BE2C (cell line): ENCODE data around the gene ABHD12.

ENCODE experiments used
- DNase-seq: peaks from one replicate; pipeline ENCODE4 v3.0.0-alpha.2; 2020
- H3K27me3 ChIP-seq: fragments of 250-450 bp; sonication (Bioruptor Pico); 2 replicates; pipeline ENCODE4 v1.5.1; 2020; ENCODE audit warnings: mild to moderate bottlenecking
- H3K36me3 ChIP-seq: fragments of 250-450 bp; sonication (Bioruptor Pico); 2 replicates; pipeline ENCODE4 v1.5.1; 2020; ENCODE audit warnings: mild to moderate bottlenecking
- H3K4me1 ChIP-seq: fragments of 250-450 bp; sonication (Bioruptor Pico); 2 replicates; pipeline ENCODE4 v1.5.1; 2020
- H3K4me3 ChIP-seq: 2 replicates; pipeline ENCODE4 v1.5.1; 2011; ENCODE audit warnings: low read depth, low read length
- H3K9me3 ChIP-seq: fragments of 250-450 bp; sonication (Bioruptor Pico); 2 replicates; pipeline ENCODE4 v1.5.1; 2020
- TF ChIP-seq, protein P1 (sequence below): IDR thresholded peaks from 2 replicates; pipeline ENCODE4 v1.5.1; 2012; ENCODE audit warnings: mild to moderate bottlenecking, low read depth, low read length

ABHD12 gene

DNA sequence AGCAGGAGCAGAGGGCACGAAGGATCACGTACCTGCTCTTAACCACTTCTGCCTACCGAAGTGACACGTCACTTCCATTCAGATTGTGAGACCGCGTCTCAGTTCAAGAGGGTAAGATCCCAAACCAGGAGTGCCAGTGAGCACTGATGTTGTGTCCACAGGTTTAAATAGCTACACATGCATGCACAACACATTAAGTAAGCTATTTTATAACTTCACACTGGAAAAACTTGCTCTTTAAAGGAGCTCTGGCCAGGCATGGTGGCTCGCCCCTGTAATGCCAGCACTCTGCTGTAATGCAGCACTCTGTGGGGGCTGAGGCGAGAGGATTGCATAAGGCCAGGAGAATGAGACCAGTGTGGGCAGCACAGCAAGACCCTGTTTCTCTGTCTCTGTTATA is 21.1 kb downstream of the ABHD12 start:
- TF ChIP-seq, protein P1, sequence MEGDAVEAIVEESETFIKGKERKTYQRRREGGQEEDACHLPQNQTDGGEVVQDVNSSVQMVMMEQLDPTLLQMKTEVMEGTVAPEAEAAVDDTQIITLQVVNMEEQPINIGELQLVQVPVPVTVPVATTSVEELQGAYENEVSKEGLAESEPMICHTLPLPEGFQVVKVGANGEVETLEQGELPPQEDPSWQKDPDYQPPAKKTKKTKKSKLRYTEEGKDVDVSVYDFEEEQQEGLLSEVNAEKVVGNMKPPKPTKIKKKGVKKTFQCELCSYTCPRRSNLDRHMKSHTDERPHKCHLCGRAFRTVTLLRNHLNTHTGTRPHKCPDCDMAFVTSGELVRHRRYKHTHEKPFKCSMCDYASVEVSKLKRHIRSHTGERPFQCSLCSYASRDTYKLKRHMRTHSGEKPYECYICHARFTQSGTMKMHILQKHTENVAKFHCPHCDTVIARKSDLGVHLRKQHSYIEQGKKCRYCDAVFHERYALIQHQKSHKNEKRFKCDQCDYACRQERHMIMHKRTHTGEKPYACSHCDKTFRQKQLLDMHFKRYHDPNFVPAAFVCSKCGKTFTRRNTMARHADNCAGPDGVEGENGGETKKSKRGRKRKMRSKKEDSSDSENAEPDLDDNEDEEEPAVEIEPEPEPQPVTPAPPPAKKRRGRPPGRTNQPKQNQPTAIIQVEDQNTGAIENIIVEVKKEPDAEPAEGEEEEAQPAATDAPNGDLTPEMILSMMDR = no peak
- H3K4me1 ChIP-seq = no peaks in the 10 kb centered on the region
- 0 out of 2 replicates have a peak, but pooled peaks cover 3% of the 10 kb centered on the region for H3K9me3 ChIP-seq
- no peak overlapping the region for H3K4me3 ChIP-seq
- 0 out of 2 replicates have a peak, but pooled peaks cover 2% of the 10 kb centered on the region for H3K36me3 ChIP-seq
- no peak for DNase-seq
- H3K27me3 ChIP-seq = no peaks in the 10 kb centered on the region

DNA sequence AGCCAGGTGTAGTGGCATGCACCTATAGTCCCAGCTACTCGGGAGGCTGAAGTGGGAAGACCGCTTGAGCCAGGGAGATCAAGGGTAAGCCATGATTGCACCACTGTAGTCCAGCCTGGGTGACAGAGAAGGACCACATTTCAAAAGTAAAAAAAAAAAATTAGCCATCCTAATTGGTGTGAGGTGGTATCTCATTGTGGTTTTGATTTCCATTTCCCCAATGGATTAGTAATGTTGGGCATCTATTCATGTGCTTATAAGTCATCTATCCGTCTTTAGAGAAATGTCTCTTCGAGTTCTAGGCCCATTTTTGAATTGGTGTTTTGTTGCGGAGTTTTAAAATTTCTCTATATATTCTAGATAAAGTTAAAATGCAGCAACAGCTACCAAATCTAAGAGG is 21.7 kb downstream of the ABHD12 start:
- DNase-seq = no peak
- Histone ChIP-seq H3K36me3 (no peaks in the 10 kb centered on the region), H3K9me3 (0 out of 2 replicates have a peak, but pooled peaks cover 3% of the 10 kb centered on the region), H3K4me3 (no peak overlapping the region), H3K4me1 (no peaks in the 10 kb centered on the region), H3K27me3 (no peaks in the 10 kb centered on the region)
- TF ChIP-seq, protein P1 = no peak

DNA sequence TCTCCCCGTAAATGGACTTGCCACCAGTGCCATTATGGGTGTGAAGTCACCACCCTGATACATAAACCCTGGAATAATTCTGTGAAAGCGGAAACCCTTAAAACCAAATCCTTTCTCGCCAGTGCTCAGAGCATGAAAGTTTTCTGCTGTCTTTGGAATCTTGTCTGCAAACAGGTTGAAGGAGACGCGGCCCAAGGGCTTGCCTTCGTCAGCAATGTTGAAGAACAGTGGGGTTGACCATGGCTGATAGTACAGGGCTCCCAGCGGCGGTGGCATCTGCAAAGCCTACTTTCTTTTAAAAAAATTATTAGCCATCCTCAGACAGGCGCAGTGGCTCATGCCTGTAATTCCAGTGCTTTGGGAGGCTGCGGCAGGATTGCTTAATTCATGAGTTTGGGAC is 22.1 kb downstream of the ABHD12 start:
- H3K4me1 ChIP-seq = no peaks in the 10 kb centered on the region
- H3K4me3 ChIP-seq = no peak overlapping the region
- 0 out of 2 replicates have a peak, but pooled peaks cover 3% of the 10 kb centered on the region for H3K9me3 ChIP-seq
- no peaks in the 10 kb centered on the region for H3K27me3 ChIP-seq
- DNase-seq = no peak
- TF ChIP-seq, protein P1 = no peak
- no peaks in the 10 kb centered on the region for H3K36me3 ChIP-seq

- no peak for DNase-seq
- H3K27me3 ChIP-seq = no peaks in the 10 kb centered on the region
- no peaks in the 10 kb centered on the region for H3K36me3 ChIP-seq
- TF ChIP-seq, protein P1 = no peak
- no peaks in the 10 kb centered on the region for H3K4me1 ChIP-seq
- no peak overlapping the region for H3K4me3 ChIP-seq
- 0 out of 2 replicates have a peak, but pooled peaks cover 3% of the 10 kb centered on the region for H3K9me3 ChIP-seq
These were observed 25.5 kb downstream of the ABHD12 start for GRCh38 chr20:25364879-25365699.

- no peaks in the 10 kb centered on the region for H3K4me1 ChIP-seq
- no peaks in the 10 kb centered on the region for H3K27me3 ChIP-seq
- 0 out of 2 replicates have a peak, but pooled peaks cover 3% of the 10 kb centered on the region for H3K9me3 ChIP-seq
- no peak for DNase-seq
- TF ChIP-seq, protein P1 = no peak
- no peaks in the 10 kb centered on the region for H3K36me3 ChIP-seq
- H3K4me3 ChIP-seq = no peak overlapping the region
These were observed 26.4 kb downstream of the ABHD12 start for GRCh38 chr20:25364180-25364788.

DNA sequence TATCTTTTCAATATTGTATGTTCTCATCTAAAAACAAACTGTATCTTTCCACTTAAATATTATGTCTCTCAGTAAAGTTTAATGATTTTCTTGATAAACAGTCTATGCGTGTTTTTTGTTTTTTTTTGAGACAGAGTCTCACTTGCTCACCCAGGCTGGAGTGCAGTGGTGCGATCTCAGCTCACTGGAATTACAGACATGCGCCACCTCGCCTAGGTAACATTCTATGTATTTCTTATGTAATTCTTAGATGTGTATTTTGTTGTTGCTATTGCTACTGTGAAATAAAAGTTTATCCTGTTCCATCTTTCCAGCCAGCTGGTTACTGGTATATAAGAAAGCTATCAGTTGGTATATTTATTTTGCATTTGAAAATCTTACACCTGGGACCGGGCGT is 29.4 kb downstream of the ABHD12 start:
- TF ChIP-seq, protein P1 = no peak
- no peaks in the 10 kb centered on the region for H3K27me3 ChIP-seq
- H3K36me3 ChIP-seq = no peaks in the 10 kb centered on the region
- no peak for DNase-seq
- no peaks in the 10 kb centered on the region for H3K9me3 ChIP-seq
- H3K4me1 ChIP-seq = no peaks in the 10 kb centered on the region
- H3K4me3 ChIP-seq = no peak overlapping the region
